DMS114 treated with DMSO at 0.1 percent for 48 hours (cell line): ENCODE results near the gene TOMT.
A peak's percentile ranks its signal among the peaks of the same experiment; 100 is the strongest.

ENCODE experiments used
- DNase-seq: peaks from one replicate; lab custom pipeline; 2025; ENCODE audit not compliant: unreplicated experiment; lab: John Stamatoyannopoulos, UW

Gene TOMT

GRCh38 chr11:72085621-72086351 lies 19.9 kb upstream of the TOMT start:
- DNase-seq = no peak

- no peak for DNase-seq
These were observed 17.5 kb upstream of the TOMT start for GRCh38 chr11:72088076-72088808.

- DNase-seq = peak; percentile 2
These were observed 14.4 kb upstream of the TOMT start for GRCh38 chr11:72091292-72091691.

GRCh38 chr11:72098741-72099140 lies 7.0 kb upstream of the TOMT start:
- no peak for DNase-seq

- DNase-seq = no peak
These were observed 5.7 kb upstream of the TOMT start for GRCh38 chr11:72100009-72100408.

GRCh38 chr11:72100462-72100861 lies 5.3 kb upstream of the TOMT start:
- DNase-seq = no peak

- no peak for DNase-seq
These were observed 3.6 kb upstream of the TOMT start for GRCh38 chr11:72102162-72102561.

GRCh38 chr11:72102631-72102945 lies 3.1 kb upstream of the TOMT start:
- no peak for DNase-seq

GRCh38 chr11:72102946-72103753 lies 2.6 kb upstream of the TOMT start, which contains the start of gene LAMTOR1:
TSS of gene LAMTOR1 (minus strand) at chr11:72103297. CDS start at chr11:72103224, 73 bp downstream.
- peak; percentile 82 for DNase-seq

GRCh38 chr11:72103754-72104167 lies 2.0 kb upstream of the TOMT start:
- DNase-seq = no peak

- DNase-seq = no peak
These were observed 5.8 kb downstream of the TOMT start for GRCh38 chr11:72111300-72112142.

- DNase-seq = peak; percentile 95
These were observed 6.6 kb downstream of the TOMT start, which contains the start of gene ANAPC15 for GRCh38 chr11:72112143-72112977. TSS of gene ANAPC15 (minus strand) at chr11:72112695. CDS start at chr11:72111276, 1,419 bp downstream.

- DNase-seq = no peak
These were observed 7.5 kb downstream of the TOMT start for GRCh38 chr11:72112978-72113808.

- no peak for DNase-seq
These were observed 8.8 kb downstream of the TOMT start for GRCh38 chr11:72114570-72114969.

- no peak for DNase-seq
These were observed 10.5 kb downstream of the TOMT start for GRCh38 chr11:72116019-72116755.

- DNase-seq = no peak
These were observed 13.5 kb downstream of the TOMT start for GRCh38 chr11:72119198-72119597.

- DNase-seq = no peak
These were observed 15.2 kb downstream of the TOMT start for GRCh38 chr11:72120930-72121329.

GRCh38 chr11:72122607-72123006 lies 16.9 kb downstream of the TOMT start:
- DNase-seq = no peak
